ENCODE data around the gene NPAS3.

Gene NPAS3

DNA sequence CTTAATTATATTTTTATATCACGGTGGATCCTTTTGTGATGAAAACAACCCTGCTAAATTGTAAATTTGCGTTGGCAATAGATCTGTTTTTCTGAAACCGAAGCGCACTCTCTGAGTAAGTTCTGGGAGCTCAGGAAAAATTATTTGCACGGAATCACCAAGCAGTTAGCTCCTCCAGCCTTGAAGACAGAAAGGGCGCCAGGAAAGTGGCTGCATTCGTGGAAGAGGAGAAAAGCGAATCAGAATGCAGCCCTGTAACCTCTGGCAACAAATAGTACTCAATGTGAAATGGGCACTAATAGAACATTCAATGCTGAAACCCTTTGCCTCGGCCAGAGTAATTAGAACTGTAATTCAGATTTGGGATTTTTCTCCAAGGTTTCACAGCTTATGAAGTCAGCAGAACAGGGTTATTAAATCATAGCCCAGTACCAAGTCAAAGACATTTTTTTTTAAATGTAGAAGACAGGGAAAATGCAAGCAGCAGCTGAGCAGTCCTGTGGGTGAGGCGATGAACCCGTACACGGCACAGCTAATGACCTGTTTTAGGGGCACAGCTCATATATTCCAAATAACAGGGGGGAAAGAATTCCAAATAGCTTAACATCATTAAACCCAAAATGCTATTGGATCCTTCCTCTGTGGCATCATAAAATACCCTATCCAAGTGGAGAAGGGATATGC, 760.8 kb downstream of the NPAS3 start:
- DNase-seq = no peak

DNA sequence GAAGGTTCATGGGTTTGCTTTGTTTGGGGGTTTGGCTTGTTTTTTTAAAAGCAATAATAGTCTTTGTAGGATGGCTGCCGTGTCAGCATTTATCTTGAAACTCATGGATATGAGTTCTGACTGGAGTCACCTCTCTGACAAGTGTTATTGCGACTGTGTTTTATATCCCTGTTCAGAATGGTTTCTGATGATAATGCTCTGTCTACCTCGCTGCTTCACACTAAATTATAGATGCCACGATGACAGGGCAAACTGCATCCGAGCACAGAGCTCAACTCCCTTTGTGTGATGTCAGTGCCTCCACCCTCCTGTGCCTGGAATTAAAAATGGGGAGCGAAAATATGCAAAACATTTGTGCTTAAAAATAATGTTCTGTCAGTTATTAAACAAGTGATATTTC, 761.4 kb downstream of the NPAS3 start:
- DNase-seq = no peak

DNA sequence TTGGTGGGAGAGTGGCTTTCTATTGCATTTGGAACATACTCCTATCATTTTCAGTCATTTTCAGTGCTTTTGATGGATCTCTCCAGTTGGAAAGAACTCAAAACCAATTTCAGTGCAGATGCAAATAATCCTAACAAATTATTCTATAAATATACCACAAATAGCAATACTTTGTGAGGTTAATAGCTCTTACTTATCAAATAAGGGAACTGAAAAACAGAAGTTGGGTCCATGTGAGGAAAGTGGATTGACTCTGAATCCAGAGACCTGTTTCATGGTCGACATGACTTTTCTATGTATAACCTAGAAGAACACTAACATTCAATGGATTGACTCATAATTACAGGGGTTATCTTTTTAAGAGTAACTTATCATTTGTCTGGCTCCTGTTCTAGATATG, 763.6 kb downstream of the NPAS3 start:
- DNase-seq = no peak

DNA sequence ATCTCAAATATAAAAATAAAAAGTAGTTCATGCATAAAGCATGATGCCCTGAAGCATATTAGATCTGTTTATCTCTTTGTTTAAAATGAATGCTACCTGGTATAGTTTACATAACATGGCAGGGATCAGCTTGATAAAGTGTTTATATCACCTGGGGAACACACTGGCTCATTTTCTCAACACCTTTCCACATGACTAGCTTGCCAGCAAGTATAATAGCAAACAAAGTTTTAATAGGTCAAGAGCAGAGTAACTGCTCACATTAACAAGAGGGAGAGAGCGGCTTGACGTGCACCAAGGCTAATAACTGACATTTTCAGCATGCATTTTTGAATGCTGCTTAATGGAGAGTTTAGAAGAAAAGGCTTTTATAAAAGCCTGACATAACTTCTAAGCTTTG, 765.8 kb downstream of the NPAS3 start:
- no peak for DNase-seq

DNA sequence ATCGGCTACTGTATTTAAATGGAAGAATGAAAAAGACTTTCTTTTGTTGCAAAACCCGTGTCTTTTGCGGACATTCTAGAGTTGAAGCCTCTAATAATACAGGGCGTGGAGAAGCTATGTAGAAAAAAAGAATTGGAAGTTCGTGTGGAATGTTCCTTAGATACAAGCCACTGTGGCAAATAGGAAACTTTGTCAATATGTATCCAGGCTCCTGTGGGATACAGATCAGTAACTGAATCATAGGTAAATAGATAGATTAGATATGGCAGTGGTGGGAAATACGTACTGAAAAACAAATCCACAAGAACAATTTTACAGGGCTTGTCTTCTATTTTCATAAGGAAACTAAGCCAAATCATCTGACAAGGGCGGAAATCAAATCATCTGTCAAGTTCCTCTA, 766.8 kb downstream of the NPAS3 start:
- no peak for DNase-seq

DNA sequence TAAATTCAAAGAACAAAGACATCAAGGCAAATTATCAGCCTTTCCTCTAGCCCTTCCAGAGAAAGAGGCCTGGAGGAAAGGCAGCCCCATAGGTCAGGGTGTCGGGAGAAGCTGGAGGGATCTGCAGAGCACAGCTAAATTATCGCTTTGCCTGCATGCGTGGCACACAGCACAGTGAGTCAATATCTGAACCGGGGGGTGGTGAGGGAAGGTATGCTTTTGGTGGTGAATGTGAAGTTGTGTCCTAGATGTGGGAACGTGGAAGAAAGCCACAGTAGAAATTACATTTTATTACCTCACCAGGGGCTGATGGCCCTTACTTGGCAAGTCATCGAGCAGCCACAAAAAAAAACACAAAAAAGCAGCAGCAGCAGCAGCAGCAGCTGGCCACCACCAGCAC, 769.0 kb downstream of the NPAS3 start:
- no peak for DNase-seq

DNA sequence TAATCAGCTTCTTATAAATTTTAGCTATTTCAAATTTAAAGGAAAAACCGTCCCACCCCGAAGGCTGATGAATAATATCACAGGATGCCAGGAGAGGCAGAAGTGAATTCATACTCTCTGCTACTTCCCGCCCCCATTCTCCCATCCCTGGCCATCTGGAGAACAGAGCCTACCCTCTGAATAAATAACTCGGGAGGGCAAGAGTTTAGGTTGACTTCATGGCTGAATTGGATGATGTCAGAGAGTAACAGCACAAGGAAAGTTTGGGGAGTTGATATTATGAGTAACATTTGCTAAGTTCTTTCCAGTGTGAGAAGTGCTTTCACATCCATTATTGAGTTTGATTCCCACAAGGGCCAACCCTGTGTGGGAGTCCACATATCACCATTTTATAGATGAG, 770.6 kb downstream of the NPAS3 start:
- no peak for DNase-seq

DNA sequence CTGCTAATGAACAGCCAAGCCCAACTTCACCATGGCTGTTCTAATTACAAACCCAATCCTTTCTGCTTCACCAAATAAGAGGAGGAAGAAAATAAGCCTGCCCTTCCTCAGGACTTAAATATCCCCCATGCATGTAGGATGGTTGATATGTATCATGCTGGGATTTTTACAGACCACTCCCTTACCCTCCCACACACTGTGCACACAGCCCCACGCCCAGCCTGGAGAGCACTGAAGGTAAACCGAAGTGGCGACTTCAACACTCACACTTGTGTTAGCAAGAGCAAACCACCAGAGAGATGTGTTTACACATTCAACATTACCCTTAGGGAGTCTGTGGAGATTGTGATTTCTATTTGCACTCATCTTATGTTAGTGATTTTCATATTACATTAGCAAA, 771.0 kb downstream of the NPAS3 start:
- no peak for DNase-seq

GRCh38 chr14:33710273-33710672, 771.6 kb downstream of the NPAS3 start:
- no peak for DNase-seq

- DNase-seq = no peak
Measured at GRCh38 chr14:33711194-33711593, 772.5 kb downstream of the NPAS3 start.

- DNase-seq = no peak
Measured at GRCh38 chr14:33711811-33712216, 773.1 kb downstream of the NPAS3 start.

DNA sequence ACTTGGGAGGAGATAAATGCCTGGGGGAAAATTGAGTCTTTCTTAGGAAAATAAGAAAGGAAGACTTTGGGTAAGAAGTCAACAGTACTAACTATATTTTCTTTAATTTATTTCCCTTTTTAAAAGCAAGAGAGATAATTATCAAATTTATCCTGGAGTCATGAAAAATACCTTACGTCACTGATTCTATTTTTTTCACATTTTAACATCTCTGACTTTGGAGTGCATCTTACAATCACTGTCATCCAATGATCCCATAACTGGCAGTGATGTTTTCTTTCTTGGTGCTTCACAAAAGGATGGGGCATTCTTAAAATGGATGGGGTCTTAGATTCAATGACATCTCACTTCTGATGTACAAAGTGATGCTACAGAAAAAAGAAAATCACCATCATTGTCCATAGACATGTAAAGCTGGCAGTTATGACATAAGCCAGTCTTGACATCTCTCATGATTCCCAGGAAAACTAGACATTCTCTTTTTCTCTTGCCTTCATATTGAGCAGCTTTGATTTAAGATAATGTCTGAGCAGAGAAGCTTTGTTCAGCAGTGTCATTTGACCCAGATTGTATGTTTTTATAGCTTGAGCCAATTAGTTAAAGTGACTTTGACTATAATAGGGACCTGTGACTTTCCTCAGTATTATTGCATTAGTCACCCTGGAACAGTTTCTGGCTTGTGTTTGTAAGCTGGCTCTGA, 776.0 kb downstream of the NPAS3 start:
- DNase-seq = no peak

GRCh38 chr14:33715227-33715528, 776.5 kb downstream of the NPAS3 start:
- no peak for DNase-seq

- no peak for DNase-seq
Measured at GRCh38 chr14:33716921-33717320, 778.2 kb downstream of the NPAS3 start.

- no peak for DNase-seq
Measured at GRCh38 chr14:33717866-33718265, 779.2 kb downstream of the NPAS3 start.

GRCh38 chr14:33720284-33720787, 781.7 kb downstream of the NPAS3 start:
- no peak for DNase-seq

DNA sequence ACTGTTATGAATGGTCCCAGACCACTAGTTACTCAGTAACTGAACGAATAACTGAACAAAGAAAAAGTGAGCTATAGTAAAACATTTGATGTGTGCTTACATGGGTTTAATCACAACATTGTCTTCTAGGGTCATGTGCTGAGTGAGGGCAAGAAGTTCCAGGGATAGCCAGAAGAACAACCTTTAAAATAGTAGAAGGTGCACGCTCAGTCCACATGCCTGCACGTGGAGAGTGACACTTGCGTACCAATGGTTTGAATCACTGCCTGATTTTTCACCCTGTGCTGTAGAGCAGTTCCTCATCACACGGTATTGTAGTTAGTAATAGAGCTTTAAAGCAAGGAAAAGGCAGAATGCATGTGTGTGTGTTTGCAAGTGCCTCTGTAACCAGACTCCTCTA, 788.0 kb downstream of the NPAS3 start:
- DNase-seq = no peak

DNA sequence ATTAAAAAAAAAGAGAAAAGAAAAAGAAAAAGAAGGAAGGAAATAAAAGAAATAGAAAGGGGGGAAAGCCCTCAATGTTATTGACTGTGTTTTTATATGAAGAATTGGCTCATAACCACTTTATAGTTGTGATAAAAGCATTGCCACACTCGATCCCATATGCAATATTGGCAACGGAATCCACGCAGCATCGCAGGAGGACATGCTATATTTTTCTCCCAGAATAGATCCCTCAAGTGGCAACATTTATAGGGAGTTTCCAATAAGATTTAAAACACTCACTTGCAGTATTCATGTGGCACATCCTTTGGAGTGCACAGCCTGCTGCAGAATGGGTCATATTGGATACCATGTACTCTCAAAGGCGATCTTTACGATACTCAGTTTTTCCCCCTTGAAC, 788.9 kb downstream of the NPAS3 start:
- no peak for DNase-seq

- no peak for DNase-seq
Measured at GRCh38 chr14:33728010-33728498, 789.4 kb downstream of the NPAS3 start.

- DNase-seq = no peak
Measured at GRCh38 chr14:33730156-33730555, 791.5 kb downstream of the NPAS3 start.

DNA sequence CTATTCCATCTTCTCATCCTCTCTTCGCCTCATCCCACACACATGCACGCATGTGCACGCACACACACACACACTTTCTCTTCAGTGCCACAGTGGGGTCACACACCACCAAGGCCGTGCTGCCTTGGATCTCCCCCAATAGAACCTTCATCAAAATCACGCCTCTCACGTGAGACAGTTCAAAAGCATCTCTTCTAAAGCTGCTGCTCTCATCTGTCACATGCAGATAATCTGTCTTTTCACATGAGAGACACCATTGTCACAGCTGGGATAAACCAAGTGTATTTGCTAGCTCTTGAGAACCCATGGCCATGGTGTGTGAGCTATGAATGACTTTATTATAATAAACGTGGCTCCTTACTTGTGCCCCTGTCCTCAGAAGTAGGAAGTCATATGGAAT, 793.5 kb downstream of the NPAS3 start:
- no peak for DNase-seq

DNA sequence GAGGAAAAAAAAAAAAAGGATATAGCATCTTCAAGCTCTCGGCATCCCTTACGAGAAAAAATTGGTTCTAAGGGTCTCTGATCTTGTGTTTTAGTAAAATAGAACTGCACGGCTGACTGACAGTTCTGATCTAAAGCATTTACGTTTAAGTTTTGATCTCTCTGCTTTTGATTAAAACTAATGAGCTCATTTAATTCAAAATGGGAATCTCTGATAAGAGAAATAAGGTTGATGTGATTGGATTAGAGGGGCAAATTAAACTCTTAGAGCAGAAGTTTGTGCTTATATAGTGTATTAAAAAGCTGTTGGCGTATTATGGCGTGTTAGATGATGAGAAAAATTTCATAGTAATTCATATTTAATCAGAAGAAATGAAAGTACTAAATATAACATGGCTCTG, 794.6 kb downstream of the NPAS3 start:
- DNase-seq = no peak

- no peak for DNase-seq
Measured at GRCh38 chr14:33733721-33734120, 795.0 kb downstream of the NPAS3 start.

- DNase-seq = no peak
Measured at GRCh38 chr14:33734387-33734786, 795.7 kb downstream of the NPAS3 start.
